Endothelial cell of umbilical vein (primary cell): ENCODE data around the gene PCBP1. TPM values are rescaled to one million over a fixed set of nuclear protein-coding genes. Genes with fewer than 3 reads are reported as not detected.

ENCODE experiments used
- BruUV-seq: library from RNA; stranded (reverse); fragments of 400-500 nt; replicated peaks from 2 replicates; lab custom pipeline; 2021; lab: Mats Ljungman, UMichigan
- CTCF ChIA-PET: fragments of 300-600, 350-600 bp; sonication (Branson Sonifier 250); formaldehyde crosslinking; loops from one replicate; lab custom pipeline; 2021; ENCODE audit warnings: antibody characterized with exemption, inconsistent platforms; lab: Charles Lee
- POLR2A ChIA-PET: fragments of 300-600, 350-600 bp; sonication (Branson Sonifier 250); formaldehyde crosslinking; loops from one replicate; lab custom pipeline; 2021; ENCODE audit warnings: antibody characterized with exemption, inconsistent platforms; lab: Charles Lee
- DNase-seq: peaks from one replicate; pipeline ENCODE4 v3.0.0-alpha.2; 2011; ENCODE audit warnings: low read depth, low spot score
- FAIRE-seq: peaks from 2 replicates; lab custom pipeline; 2011; peaks lifted over from hg19 to GRCh38; lab: Jason Lieb, UNC
- H2AFZ ChIP-seq: 2 replicates; pipeline ENCODE4 v1.6.0; 2012; ENCODE audit warnings: low read depth, low read length, control low read depth, inconsistent platforms
- H3K27ac ChIP-seq: 2 replicates; pipeline ENCODE4 v1.5.1; 2011; ENCODE audit warnings: low read depth, mild to moderate bottlenecking, control low read depth, low read length, moderate library complexity; ENCODE audit not compliant: insufficient read depth
- H3K27me3 ChIP-seq, 2 experiments: 2 replicates each; pipeline versions ENCODE4 v1.6.0 to v1.6.1; 2011; ENCODE audit warnings: low read length in 2 of 2, mixed read lengths in 1 of 2; ENCODE audit not compliant: control insufficient read depth in 2 of 2, insufficient read depth in 2 of 2
- H3K36me3 ChIP-seq, 2 experiments: 2 replicates in 1 of 2; 3 replicates in 1 of 2; pipeline ENCODE4 v1.5.1; 2011; ENCODE audit warnings: low read length in 2 of 2, mild to moderate bottlenecking in 1 of 2, moderate library complexity in 1 of 2; ENCODE audit not compliant: control insufficient read depth in 2 of 2, insufficient read depth in 2 of 2; ENCODE audit errors: extremely low read depth in 1 of 2
- H3K4me1 ChIP-seq: 3 replicates; pipeline ENCODE4 v1.5.1; 2011; ENCODE audit warnings: mild to moderate bottlenecking, low read length; ENCODE audit not compliant: control insufficient read depth, insufficient read depth; ENCODE audit errors: extremely low read depth
- H3K4me2 ChIP-seq: 2 replicates; pipeline ENCODE4 v1.6.1; 2011; ENCODE audit warnings: low read length, control low read depth, mixed read lengths; ENCODE audit not compliant: insufficient read depth
- H3K4me3 ChIP-seq, 3 experiments: fragments of 200-600 bp in 1 of 3; sonication (generic), shearing (Covaris generic) in 1 of 3; replicated peaks in 1 of 3; 2 replicates each; pipeline ENCODE4 v1.5.1; 2011 to 2016; ENCODE audit warnings: control low read depth in 3 of 3, low read length in 3 of 3, mild to moderate bottlenecking in 2 of 3, inconsistent platforms in 1 of 3, low read depth in 1 of 3, moderate library complexity in 1 of 3; ENCODE audit not compliant: insufficient read depth in 1 of 3
- H3K79me2 ChIP-seq: 2 replicates; pipeline ENCODE4 v1.6.0; 2012; ENCODE audit warnings: low read length, inconsistent platforms; ENCODE audit not compliant: control insufficient read depth, insufficient read depth
- H3K9ac ChIP-seq: replicated peaks from 2 replicates; pipeline ENCODE3; 2011; ENCODE audit warnings: low read length, control low read depth; ENCODE audit not compliant: insufficient read depth; ENCODE audit errors: extremely low read depth
- H3K9me1 ChIP-seq: replicated peaks from 3 replicates; pipeline ENCODE4 v1.6.0; 2011; ENCODE audit warnings: mild to moderate bottlenecking, low read length; ENCODE audit not compliant: control insufficient read depth, insufficient read depth; ENCODE audit errors: extremely low read depth
- H3K9me3 ChIP-seq: replicated peaks from 2 replicates; pipeline ENCODE4 v1.5.1; 2012; ENCODE audit warnings: low read length, inconsistent platforms; ENCODE audit not compliant: control insufficient read depth, insufficient read depth
- H4K20me1 ChIP-seq: replicated peaks from 2 replicates; pipeline ENCODE3; 2011; ENCODE audit warnings: mild to moderate bottlenecking, low read length; ENCODE audit not compliant: control insufficient read depth, insufficient read depth; ENCODE audit errors: extremely low read depth
- EZH2 ChIP-seq: IDR thresholded peaks from 2 replicates; pipeline ENCODE4 v1.6.1; 2012; ENCODE audit warnings: borderline replicate concordance, low read depth, mild to moderate bottlenecking, moderate library complexity, low read length, inconsistent platforms; ENCODE audit not compliant: severe bottlenecking
- FOS ChIP-seq: IDR thresholded peaks from 2 replicates; pipeline ENCODE4 v1.6.1; 2011; ENCODE audit warnings: mild to moderate bottlenecking, low read length, moderate library complexity, borderline replicate concordance; ENCODE audit not compliant: insufficient read depth
- GATA2 ChIP-seq: IDR thresholded peaks from 2 replicates; pipeline ENCODE4 v1.7.0; 2011; ENCODE audit warnings: low read depth, mild to moderate bottlenecking, moderate library complexity, mixed read lengths, low read length; ENCODE audit not compliant: insufficient read length, insufficient read depth
- JUN ChIP-seq: IDR thresholded peaks from 2 replicates; pipeline ENCODE4 v1.6.1; 2011; ENCODE audit warnings: borderline replicate concordance, low read depth; ENCODE audit not compliant: insufficient read length, insufficient read depth
- MYC ChIP-seq: IDR thresholded peaks from one replicate; pipeline ENCODE4 v1.6.1; 2011; ENCODE audit warnings: mild to moderate bottlenecking, low read depth, low read length
- POLR2A ChIP-seq: IDR thresholded peaks from 2 replicates; pipeline ENCODE4 v1.6.1; 2012; ENCODE audit warnings: low read depth, mild to moderate bottlenecking, control low read depth, low read length
- POLR2AphosphoS5 ChIP-seq: IDR thresholded peaks from 2 replicates; pipeline ENCODE4 v1.6.1; 2012; ENCODE audit warnings: low read depth, mild to moderate bottlenecking, control low read depth, low read length, moderate library complexity; ENCODE audit not compliant: insufficient read depth
- dilution Hi-C: fragments of 300-500 bp; cut with MboI; formaldehyde crosslinking; loops from one replicate; pipeline ENCODE4 v1.15.0; 2019; ENCODE audit warnings: low sequenced_read_pairs; ENCODE audit not compliant: extremely low pct_ligation_motif_present
- intact Hi-C: fragments of 100-400 bp; cut with micrococcal nuclease; formaldehyde crosslinking; loops from one replicate; pipeline ENCODE4 v1.10.0; 2022
- polyA plus RNA-seq, 4 experiments: library from polyadenylated mRNA; depleted of rRNA in 3 of 4; stranded (reverse) in 3 of 4; unstranded in 1 of 4; fragments of >200 nt; gene quantifications; 2 replicates each; pipeline versions ENCODE4 v1.2.1 to v1.2.3, GENCODE V29; 2011 to 2012; ENCODE audit warnings: missing spikeins in 1 of 4
- total RNA-seq: library from RNA; stranded (reverse); gene quantifications from 2 replicates; pipeline ENCODE4 v1.2.3, GENCODE V29; 2021
- TF ChIP-seq, protein P1 (sequence below), 2 donors: IDR thresholded peaks; 1 replicate in 1 of 2; 2 replicates in 1 of 2; pipeline ENCODE4 v1.5.1; 2011; ENCODE audit warnings: low read length in 2 of 2, mild to moderate bottlenecking in 2 of 2, moderate library complexity in 2 of 2, control low read depth in 1 of 2, inconsistent platforms in 1 of 2, low read depth in 1 of 2; ENCODE audit not compliant: insufficient read depth in 1 of 2; ENCODE audit errors: extremely low read depth in 1 of 2
- TF ChIP-seq, protein P2 (sequence below): IDR thresholded peaks from 2 replicates; pipeline ENCODE4 v1.6.1; 2011; ENCODE audit not compliant: insufficient read depth, insufficient read length

Gene PCBP1
- total and polyA plus RNA-seq, 2 donors (not counting 3 experiments of a cell fraction or from before 2014, with no cell fraction given), result 196 to 360 TPM

DNA sequence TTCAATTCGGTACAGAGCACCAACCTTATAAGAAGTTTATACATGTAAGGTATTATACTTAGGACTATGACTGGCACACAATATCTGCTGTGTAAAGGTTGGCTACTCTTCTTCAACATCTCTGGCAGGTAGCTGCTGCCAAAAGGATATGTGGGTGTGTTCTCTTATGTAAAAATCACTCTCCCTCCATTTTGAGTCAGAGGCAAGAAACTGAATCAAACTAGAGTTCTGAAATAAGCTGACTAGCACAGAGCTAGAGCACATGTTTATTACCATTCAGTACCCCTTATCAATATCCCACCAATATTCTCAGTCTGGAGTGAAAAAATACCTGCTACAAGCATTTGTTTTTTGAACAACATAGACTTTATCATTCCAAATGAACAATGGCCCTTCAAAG is 38.0 kb upstream of the PCBP1 start:
- POLR2A ChIA-PET, result no interaction called here

More for the DNA sequence above, 38.0 kb upstream of the PCBP1 start:
- Histone ChIP-seq H3K9me3 (no peaks in the 10 kb centered on the region), H2AFZ (no peak overlapping the region), H3K4me2 (no peak overlapping the region), H3K27ac (no peak overlapping the region), H3K9me1 (no peaks in the 10 kb centered on the region), H3K79me2 (no peaks in the 10 kb centered on the region), H3K9ac (no peak overlapping the region), H4K20me1 (no peaks in the 10 kb centered on the region), H3K4me3 (no peak overlapping the region), H3K4me1 (no peaks in the 10 kb centered on the region), H3K27me3 (no peaks in the 10 kb centered on the region), H3K36me3 (peaks cover 3 to 10% of the 10 kb centered on the region in 2 experiments)
- CTCF ChIA-PET, result interaction anchor here (1.3 to 1.5 kb wide), 2 partner anchors 8 to 14 kb away, joined by 3 read pairs; no protein-coding TSS in a partner anchor
- TF ChIP-seq MYC (no peak), GATA2 (no peak), POLR2AphosphoS5 (no peak), FOS (no peak), EZH2 (no peak), JUN (no peak), POLR2A (no peak)
- TF ChIP-seq, protein P1, sequence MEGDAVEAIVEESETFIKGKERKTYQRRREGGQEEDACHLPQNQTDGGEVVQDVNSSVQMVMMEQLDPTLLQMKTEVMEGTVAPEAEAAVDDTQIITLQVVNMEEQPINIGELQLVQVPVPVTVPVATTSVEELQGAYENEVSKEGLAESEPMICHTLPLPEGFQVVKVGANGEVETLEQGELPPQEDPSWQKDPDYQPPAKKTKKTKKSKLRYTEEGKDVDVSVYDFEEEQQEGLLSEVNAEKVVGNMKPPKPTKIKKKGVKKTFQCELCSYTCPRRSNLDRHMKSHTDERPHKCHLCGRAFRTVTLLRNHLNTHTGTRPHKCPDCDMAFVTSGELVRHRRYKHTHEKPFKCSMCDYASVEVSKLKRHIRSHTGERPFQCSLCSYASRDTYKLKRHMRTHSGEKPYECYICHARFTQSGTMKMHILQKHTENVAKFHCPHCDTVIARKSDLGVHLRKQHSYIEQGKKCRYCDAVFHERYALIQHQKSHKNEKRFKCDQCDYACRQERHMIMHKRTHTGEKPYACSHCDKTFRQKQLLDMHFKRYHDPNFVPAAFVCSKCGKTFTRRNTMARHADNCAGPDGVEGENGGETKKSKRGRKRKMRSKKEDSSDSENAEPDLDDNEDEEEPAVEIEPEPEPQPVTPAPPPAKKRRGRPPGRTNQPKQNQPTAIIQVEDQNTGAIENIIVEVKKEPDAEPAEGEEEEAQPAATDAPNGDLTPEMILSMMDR (IDR thresholded peaks at IDR 0.05; ENCODE audit: extremely low read depth in 1 of 2, insufficient read depth in 1 of 2, low read depth in 1 of 2, low read length in 2 of 2), result no peak
- TF ChIP-seq, protein P2, sequence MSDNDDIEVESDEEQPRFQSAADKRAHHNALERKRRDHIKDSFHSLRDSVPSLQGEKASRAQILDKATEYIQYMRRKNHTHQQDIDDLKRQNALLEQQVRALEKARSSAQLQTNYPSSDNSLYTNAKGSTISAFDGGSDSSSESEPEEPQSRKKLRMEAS, result no peak
- dilution Hi-C loops, result no loop called here
- FAIRE-seq (no peak), DNase-seq (no peak)
- intact Hi-C loops, result no loop called here
- no TSS peak for BruUV-seq
